HUES64 (cell line): ENCODE data around the gene RNF225.
"Not testable (repeated sequence)": the region's sequence is repeated elsewhere in the genome, so short reads cannot be mapped to it uniquely, and the experiment has no call there.

ENCODE experiments used
- H3K27ac ChIP-seq: 2 replicates; pipeline ENCODE4 v1.7.0; 2013; ENCODE audit warnings: low read depth, low read length, inconsistent platforms
- H3K27me3 ChIP-seq: 2 replicates; pipeline ENCODE4 v1.6.1; 2013; ENCODE audit warnings: mild to moderate bottlenecking, low read length; ENCODE audit not compliant: insufficient read depth
- H3K36me3 ChIP-seq: 2 replicates; pipeline ENCODE4 v1.6.1; 2013; ENCODE audit warnings: mild to moderate bottlenecking, low read length; ENCODE audit not compliant: insufficient read depth
- H3K4me1 ChIP-seq: 2 replicates; pipeline ENCODE4 v1.6.1; 2013; ENCODE audit warnings: mild to moderate bottlenecking, low read length, moderate library complexity; ENCODE audit not compliant: insufficient read depth
- H3K4me3 ChIP-seq: 2 replicates; pipeline ENCODE4 v1.5.1; 2013; ENCODE audit warnings: mild to moderate bottlenecking, low read length, moderate library complexity
- H3K9ac ChIP-seq: 2 replicates; pipeline ENCODE4 v1.6.1; 2013; ENCODE audit warnings: mild to moderate bottlenecking, low read depth, low read length
- H3K9me3 ChIP-seq: 2 replicates; pipeline ENCODE4 v1.6.1; 2013; ENCODE audit warnings: low read depth, low read length; ENCODE audit not compliant: insufficient read depth
- WGBS: fragments of 150-250, 120-280 bp; methylation state at CpG from one replicate; pipeline ENCODE4 v1.1.7; 2013; ENCODE audit warnings: missing lambda C conversion rate; 5-methylcytosine and 5-hydroxymethylcytosine counted together

Gene RNF225

DNA sequence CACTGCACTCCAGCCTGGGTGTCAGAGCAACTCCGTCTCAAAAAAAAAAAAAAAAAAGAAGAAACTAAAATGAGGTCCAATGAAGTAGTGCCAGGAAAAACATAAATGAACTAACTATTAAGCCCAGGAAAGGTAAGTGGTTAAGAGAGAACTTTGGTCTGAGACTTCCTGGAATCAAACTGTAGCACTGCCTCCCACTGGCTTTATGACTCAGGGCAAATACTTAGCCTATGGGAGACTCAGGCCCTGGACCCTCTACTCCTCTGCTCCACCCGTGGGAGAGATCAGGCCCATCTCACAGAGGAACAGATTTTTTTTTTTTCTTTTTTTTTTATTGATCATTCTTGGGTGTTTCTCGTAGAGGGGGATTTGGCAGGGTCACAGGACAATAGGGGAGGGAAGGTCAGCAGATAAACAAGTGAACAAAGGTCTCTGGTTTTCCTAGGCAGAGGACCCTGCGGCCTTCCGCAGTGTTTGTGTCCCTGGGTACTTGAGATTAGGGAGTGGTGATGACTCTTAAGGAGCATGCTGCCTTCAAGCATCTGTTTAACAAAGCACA is 8.5 kb downstream of the RNF225 start:
- H3K9ac ChIP-seq, H3K9me3 ChIP-seq, H3K4me1 ChIP-seq, H3K27ac ChIP-seq, H3K27me3 ChIP-seq, H3K4me3 ChIP-seq, H3K36me3 ChIP-seq: not testable (repeated sequence)
- WGBS: 83% methylated on average over 3 of the region's 5 CpGs

GRCh38 chr19:58406818-58407657 is 11.6 kb downstream of the RNF225 start:
- Histone ChIP-seq H3K9me3 (no peaks in the 10 kb centered on the region), H3K9ac (0 out of 2 replicates have a peak overlapping the region, but pooled peaks have one; percentile 70), H3K27me3 (peaks cover 9% of the 10 kb centered on the region), H3K4me3 (peak overlapping the region; percentile 67), H3K36me3 (no peaks in the 10 kb centered on the region), H3K27ac (no peak overlapping the region), H3K4me1 (no peaks in the 10 kb centered on the region)
- WGBS: 92% methylated on average over 10 of the region's 10 CpGs

DNA sequence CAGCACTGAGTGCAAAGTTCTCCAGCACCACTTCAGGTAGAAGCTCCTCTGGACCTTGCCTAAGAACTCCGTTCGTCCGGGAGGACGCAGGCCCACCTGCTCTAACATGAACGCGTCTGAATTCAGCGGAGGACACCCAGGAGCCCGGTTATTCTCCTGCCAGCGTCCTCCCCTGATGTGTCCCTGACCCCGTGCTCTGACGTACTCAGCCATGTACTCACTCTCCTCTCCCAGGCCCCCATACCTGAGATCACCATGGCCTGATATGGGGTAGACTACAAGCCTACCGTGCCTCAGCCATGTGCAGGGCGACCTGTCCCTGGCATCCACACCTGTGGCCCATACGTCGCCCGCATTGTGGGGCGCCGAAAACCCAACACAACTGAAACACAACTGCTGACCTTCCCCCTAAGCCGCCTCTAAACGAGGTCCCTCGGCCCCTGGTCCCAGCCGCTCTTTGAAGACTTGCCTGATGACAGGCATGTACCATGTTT is 12.2 kb downstream of the RNF225 start:
- H3K4me1 ChIP-seq: no peaks in the 10 kb centered on the region
- WGBS: 24% methylated on average over 22 of the region's 22 CpGs
- H3K9me3 ChIP-seq: no peaks in the 10 kb centered on the region
- H3K27me3 ChIP-seq: peaks cover 9% of the 10 kb centered on the region
- H3K36me3 ChIP-seq: no peaks in the 10 kb centered on the region
- peak overlapping the region; percentile 70 for H3K9ac ChIP-seq
- peak overlapping the region; percentile 67 for H3K4me3 ChIP-seq
- peak overlapping the region; percentile 57 for H3K27ac ChIP-seq

- H3K27ac ChIP-seq: peak within 1 kb of the TSS; percentile 57
- under 1% methylated on average over 100 of the region's 100 CpGs for WGBS
- peak within 1 kb of the TSS; percentile 67 for H3K4me3 ChIP-seq
Measured at GRCh38 chr19:58408152-58409009, 12.9 kb downstream of the RNF225 start, which contains the start of gene ZNF584. TSS of gene ZNF584 (plus strand) at chr19:58408649. CDS start at chr19:58409148, 499 bp downstream.

DNA sequence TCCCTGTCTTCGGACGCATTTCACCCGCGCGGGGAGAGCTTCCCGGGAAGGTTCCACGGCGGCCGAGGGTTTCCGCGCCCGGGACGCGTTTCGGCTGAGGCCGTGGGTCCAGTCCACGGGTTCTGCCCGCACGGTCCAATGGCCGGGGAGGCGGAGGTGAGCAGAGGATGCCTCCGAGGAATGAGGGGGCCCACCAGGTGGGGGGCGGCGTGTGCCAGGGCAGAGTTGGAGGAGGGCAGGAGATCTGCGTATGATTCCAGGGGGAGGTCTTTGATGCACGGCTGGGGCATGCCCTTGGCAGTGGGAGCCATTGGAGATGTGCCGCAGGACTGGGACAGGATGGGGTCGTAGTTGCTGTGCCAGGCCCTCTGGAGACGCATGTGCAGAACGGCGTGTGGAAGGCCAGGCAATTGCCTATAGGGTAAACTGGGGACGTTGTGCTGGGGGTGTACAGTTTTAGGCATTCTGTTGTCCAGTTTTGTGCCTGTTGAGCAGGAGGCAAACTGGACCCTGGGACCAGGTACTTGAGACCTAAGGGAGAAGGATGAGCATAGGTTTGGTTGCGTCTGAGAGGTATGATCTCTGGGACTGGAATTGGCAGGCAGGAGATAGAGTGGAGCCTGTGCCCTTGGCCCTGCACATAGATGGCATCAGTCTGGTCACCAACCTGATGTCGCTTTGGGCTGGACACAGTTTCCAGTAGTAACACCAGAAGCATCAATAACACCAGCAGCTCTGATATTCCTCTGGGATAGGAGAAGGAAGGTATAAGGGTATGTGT is 13.7 kb downstream of the RNF225 start:
- Histone ChIP-seq H3K9ac (peak overlapping the region; percentile 61), H3K9me3 (no peaks in the 10 kb centered on the region), H3K4me3 (peak overlapping the region; percentile 67), H3K27ac (no peak overlapping the region), H3K36me3 (no peaks in the 10 kb centered on the region), H3K4me1 (no peaks in the 10 kb centered on the region), H3K27me3 (peaks cover 9% of the 10 kb centered on the region)
- 14% methylated on average over 34 of the region's 34 CpGs for WGBS

More at GRCh38 chr19:58408152-58409009, 12.9 kb downstream of the RNF225 start, which contains the start of gene ZNF584:
- H3K4me1 ChIP-seq: no peaks in the 10 kb centered on the region
- H3K9ac ChIP-seq: peak within 1 kb of the TSS; percentile 70
- no peaks in the 10 kb centered on the region for H3K9me3 ChIP-seq
- H3K36me3 ChIP-seq: no peaks in the 10 kb centered on the region
- peaks cover 9% of the 10 kb centered on the region for H3K27me3 ChIP-seq

DNA sequence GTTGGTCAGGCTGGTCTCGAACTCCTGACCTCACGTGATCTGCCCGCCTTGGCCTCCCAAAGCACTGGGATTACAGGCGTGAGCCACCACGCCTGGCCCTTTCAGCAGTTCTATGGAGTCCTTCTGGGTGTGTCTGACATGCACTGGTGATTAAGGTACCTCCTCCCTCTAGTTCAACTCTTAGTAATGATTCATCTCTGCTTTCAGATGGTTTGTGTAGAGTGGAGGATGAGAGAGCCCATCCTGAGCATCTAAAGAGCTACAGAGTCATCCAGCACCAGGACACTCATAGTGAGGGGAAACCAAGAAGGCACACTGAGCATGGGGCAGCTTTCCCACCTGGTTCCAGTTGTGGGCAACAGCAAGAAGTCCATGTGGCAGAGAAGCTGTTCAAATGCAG is 21.1 kb downstream of the RNF225 start:
- Histone ChIP-seq H3K27me3 (no peaks in the 10 kb centered on the region), H3K9ac (no peak overlapping the region), H3K27ac (no peak overlapping the region), H3K4me3 (no peak overlapping the region), H3K36me3 (peaks cover 17% of the 10 kb centered on the region), H3K9me3 (peaks cover 3% of the 10 kb centered on the region; the same call in 1 of the 2 replicates), H3K4me1 (no peaks in the 10 kb centered on the region)
- WGBS: 95% methylated on average over 5 of the region's 5 CpGs

DNA sequence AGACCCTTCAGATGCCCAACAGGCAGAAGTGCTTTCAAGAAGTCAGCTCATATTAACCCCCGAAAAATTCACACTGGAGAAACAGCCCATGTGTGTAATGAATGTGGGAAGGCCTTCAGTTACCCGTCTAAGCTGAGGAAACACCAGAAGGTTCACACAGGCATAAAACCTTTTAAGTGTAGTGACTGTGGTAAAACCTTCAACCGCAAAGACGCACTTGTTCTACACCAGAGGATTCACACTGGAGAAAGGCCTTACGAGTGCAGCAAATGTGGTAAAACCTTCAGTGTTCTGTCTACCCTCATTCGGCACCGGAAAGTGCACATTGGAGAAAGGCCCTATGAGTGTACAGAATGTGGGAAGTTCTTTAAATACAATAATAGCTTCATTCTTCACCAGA is 21.6 kb downstream of the RNF225 start:
- H3K9ac ChIP-seq: no peak overlapping the region
- peaks cover 17% of the 10 kb centered on the region for H3K36me3 ChIP-seq
- H3K27ac ChIP-seq: no peak overlapping the region
- 94% methylated on average over 6 of the region's 7 CpGs for WGBS
- peaks cover 3% of the 10 kb centered on the region; the same call in 1 of the 2 replicates for H3K9me3 ChIP-seq
- no peaks in the 10 kb centered on the region for H3K27me3 ChIP-seq
- no peak overlapping the region for H3K4me3 ChIP-seq
- H3K4me1 ChIP-seq: no peaks in the 10 kb centered on the region

DNA sequence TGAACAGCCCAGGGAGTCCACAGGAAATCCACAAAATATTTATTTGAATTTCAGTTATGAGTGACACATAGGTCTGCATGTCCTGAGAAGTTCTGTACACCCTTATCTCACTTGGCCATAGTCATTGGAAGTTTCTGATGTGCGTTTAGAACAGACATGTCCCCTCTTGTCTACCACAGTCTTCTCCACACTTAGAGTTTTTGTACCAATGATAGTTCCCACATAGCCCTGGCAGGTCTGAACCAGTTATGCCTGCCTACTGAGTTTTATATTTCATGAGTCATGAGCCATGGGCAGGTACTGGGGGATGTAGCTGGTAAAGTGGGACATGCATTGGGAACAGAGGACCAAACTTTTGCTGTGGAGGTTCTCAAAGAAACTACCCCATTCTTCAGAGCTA is 33.2 kb downstream of the RNF225 start:
- 83% methylated on average over 1 of the region's 1 CpG for WGBS
- H3K36me3 ChIP-seq: peaks cover 14% of the 10 kb centered on the region
- no peaks in the 10 kb centered on the region for H3K4me1 ChIP-seq
- H3K9me3 ChIP-seq: peaks cover 58% of the 10 kb centered on the region
- H3K4me3 ChIP-seq: no peak overlapping the region
- H3K27ac ChIP-seq: no peak overlapping the region
- no peaks in the 10 kb centered on the region for H3K27me3 ChIP-seq
- no peak overlapping the region for H3K9ac ChIP-seq

DNA sequence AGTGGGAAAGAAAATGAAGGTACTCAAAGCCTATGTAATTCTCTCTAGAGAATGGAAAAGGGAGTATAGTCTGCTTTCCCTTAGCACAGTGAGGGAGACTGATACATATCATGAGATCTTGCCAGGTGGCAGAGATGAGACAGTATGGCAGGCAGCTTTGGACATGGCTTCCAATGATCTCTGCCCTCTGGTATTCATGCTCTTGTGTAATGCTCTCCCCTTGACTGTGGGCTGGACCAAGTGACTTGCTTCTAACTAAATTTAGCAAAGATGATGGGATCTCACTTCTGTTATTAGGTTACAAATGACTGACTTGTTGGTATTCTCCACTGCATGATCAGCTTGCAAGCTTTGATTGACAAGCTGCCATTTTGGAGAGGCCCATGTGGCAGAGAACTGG is 34.3 kb downstream of the RNF225 start:
- Histone ChIP-seq H3K9me3 (peaks cover 70% of the 10 kb centered on the region), H3K4me3 (no peak overlapping the region), H3K9ac (no peak overlapping the region), H3K4me1 (no peaks in the 10 kb centered on the region), H3K27me3 (no peaks in the 10 kb centered on the region), H3K27ac (no peak overlapping the region), H3K36me3 (peaks cover 26% of the 10 kb centered on the region)

DNA sequence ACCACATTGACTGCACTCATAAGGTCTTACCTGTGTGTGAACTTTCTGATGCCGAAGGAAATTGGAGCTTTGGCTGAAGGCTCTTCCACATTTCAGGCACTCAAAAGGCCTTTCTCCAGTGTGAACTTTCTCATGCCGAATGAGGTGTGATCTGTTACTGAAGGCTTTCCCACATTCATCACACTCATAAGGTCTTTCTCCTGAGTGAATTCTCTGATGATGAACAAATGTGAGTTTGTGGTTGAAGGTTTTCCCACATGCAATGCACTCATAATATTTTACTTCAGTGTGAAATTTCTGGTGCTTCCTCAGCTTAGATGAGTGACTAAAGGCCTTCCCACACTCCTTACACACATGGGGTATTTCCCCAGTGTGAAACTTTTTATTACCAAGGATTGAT is 38.8 kb downstream of the RNF225 start:
- no peak overlapping the region for H3K9ac ChIP-seq
- no peaks in the 10 kb centered on the region for H3K27me3 ChIP-seq
- peaks cover 81% of the 10 kb centered on the region for H3K9me3 ChIP-seq
- 100% methylated on average over 2 of the region's 2 CpGs for WGBS
- H3K4me1 ChIP-seq: no peaks in the 10 kb centered on the region
- H3K4me3 ChIP-seq: 0 out of 2 replicates have a peak overlapping the region, but pooled peaks have one; percentile 15
- H3K27ac ChIP-seq: no peak overlapping the region
- peaks cover 49% of the 10 kb centered on the region for H3K36me3 ChIP-seq
